Gastroesophageal sphincter (tissue), 3 donors: ENCODE measurements around the gene DLX6.

Source experiments
- EP300 ChIP-seq: sonication (generic); formaldehyde crosslinking; IDR thresholded peaks from one replicate; pipeline ENCODE4 v1.6.1; 2017; ENCODE audit warnings: antibody characterized with exemption, mild to moderate bottlenecking
- TF ChIP-seq, protein P1 (sequence below), 4 experiments: fragments of 200-600 bp in 2 of 4; fragments of 450-650 bp in 2 of 4; sonication (generic) in 1 of 4; IDR thresholded peaks; one replicate each; pipeline ENCODE4 v1.5.1; 2017 to 2019; ENCODE audit warnings: antibody characterized with exemption in 4 of 4, mild to moderate bottlenecking in 2 of 4, moderate library complexity in 2 of 4

DNA sequence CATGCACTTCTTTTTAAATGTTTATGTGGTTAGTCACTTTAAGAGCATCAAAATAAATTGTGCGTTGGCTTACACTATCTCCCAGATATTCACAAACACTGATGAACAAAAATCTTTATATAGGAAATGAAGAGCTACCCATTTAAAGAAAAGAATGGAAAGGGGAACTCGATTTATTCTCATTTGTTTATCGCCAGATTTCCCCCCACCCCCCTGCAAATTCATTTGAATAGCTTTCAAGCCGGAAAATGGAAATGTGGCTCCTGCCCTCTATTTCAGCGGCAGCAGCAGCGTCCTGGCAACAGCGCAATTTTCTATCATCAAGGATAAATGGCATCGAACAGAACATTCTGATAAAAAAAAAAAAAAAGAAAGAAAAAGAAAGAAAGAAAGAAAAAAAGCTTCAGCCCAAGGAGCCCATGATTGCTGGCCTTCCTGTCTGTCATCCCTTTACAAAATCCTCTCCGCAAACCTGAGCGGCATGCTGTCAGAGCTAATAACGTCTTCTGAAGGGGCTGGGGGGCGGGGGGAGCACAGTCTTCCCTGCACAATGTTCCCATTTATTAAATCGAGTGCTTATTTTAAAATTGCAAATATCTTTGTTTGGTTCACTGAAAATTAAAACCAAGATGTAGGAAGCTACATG is 13.7 kb upstream of the DLX6 start:
- TF ChIP-seq, protein P1, sequence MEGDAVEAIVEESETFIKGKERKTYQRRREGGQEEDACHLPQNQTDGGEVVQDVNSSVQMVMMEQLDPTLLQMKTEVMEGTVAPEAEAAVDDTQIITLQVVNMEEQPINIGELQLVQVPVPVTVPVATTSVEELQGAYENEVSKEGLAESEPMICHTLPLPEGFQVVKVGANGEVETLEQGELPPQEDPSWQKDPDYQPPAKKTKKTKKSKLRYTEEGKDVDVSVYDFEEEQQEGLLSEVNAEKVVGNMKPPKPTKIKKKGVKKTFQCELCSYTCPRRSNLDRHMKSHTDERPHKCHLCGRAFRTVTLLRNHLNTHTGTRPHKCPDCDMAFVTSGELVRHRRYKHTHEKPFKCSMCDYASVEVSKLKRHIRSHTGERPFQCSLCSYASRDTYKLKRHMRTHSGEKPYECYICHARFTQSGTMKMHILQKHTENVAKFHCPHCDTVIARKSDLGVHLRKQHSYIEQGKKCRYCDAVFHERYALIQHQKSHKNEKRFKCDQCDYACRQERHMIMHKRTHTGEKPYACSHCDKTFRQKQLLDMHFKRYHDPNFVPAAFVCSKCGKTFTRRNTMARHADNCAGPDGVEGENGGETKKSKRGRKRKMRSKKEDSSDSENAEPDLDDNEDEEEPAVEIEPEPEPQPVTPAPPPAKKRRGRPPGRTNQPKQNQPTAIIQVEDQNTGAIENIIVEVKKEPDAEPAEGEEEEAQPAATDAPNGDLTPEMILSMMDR (IDR thresholded peaks at IDR 0.05): no peak
- no peak for TF ChIP-seq EP300
